ENCODE results near the gene TXNL4A.

TXNL4A gene

DNA sequence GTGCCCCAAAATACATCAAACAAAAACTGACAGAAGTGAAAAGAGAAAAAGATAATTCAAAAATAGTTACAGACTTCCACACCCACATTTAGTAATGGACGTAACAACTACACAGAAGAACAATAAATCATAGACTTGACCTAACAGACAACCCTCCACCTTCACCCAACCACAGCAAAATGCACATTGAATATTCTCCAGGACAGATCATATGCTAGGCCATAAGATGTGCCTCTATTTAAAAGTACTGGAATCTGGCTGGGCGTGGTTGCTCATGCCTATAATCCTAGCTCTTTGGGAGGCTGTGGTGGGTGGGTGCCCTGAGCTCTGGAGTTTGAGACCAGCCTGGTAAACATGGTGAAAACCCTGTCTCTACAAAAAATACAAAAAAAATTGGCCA, 56.9 kb downstream of the TXNL4A start:
- peaks cover 5% of the 10 kb centered on the region; the same call in 1 of the 2 replicates for H3K36me3 ChIP-seq (ENCODE audit: insufficient read depth)
- H3K79me2 ChIP-seq (ENCODE audit: insufficient read depth, low read depth) = peaks cover 2% of the 10 kb centered on the region; the same call in 1 of the 2 replicates
- H2AFZ ChIP-seq (ENCODE audit: low read depth) = no peak overlapping the region
- no peak overlapping the region for H3K4me3 ChIP-seq (IDR thresholded peaks at IDR 0.05; ENCODE audit: insufficient read depth, low read depth, low read length)
- H3K27me3 ChIP-seq (ENCODE audit: insufficient read depth, low read depth) = no peaks in the 10 kb centered on the region
- no peak overlapping the region for H3K9ac ChIP-seq
- H3K4me1 ChIP-seq (ENCODE audit: low read depth, poor library complexity, severe bottlenecking) = no peaks in the 10 kb centered on the region
- TF ChIP-seq, protein P1, sequence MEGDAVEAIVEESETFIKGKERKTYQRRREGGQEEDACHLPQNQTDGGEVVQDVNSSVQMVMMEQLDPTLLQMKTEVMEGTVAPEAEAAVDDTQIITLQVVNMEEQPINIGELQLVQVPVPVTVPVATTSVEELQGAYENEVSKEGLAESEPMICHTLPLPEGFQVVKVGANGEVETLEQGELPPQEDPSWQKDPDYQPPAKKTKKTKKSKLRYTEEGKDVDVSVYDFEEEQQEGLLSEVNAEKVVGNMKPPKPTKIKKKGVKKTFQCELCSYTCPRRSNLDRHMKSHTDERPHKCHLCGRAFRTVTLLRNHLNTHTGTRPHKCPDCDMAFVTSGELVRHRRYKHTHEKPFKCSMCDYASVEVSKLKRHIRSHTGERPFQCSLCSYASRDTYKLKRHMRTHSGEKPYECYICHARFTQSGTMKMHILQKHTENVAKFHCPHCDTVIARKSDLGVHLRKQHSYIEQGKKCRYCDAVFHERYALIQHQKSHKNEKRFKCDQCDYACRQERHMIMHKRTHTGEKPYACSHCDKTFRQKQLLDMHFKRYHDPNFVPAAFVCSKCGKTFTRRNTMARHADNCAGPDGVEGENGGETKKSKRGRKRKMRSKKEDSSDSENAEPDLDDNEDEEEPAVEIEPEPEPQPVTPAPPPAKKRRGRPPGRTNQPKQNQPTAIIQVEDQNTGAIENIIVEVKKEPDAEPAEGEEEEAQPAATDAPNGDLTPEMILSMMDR (conservative IDR thresholded peaks at IDR 0.05; ENCODE audit: low read depth, low read length) = no peak
- no peak overlapping the region for H3K4me2 ChIP-seq
- H3K27ac ChIP-seq = no peak overlapping the region
- H4K20me1 ChIP-seq (ENCODE audit: insufficient read depth) = no peaks in the 10 kb centered on the region

DNA sequence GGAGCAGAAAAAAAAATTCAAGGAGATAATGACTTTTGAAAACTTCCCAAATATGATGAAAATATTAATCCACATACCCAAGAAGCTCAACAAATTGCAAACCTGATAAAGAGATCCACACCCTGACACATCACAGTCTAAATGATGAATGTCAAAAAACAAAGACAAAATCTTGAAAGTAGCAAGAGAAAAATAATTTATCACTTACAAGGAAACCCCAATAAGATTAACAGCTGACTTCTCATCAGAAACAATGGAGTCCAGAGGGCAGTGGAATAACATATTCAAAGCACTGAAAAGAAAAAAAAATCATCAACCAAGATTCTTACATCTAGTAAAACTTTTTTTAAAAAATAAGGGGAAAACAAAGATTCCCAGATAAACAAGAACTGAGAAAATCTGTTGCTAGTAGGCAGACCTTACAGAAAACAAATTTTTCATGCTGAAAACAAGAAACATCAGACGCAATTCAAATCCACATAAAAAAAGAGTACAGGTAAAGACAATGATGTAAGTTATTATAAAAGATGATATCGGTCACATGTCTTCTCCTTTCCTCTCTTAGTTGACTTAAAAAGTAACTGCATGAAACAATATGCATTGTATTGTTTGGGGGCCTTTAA, 58.2 kb downstream of the TXNL4A start:
- Histone ChIP-seq H3K4me2 (no peak overlapping the region), H3K9ac (no peak overlapping the region), H2AFZ (ENCODE audit: low read depth) (no peak overlapping the region), H3K4me3 (IDR thresholded peaks at IDR 0.05; ENCODE audit: insufficient read depth, low read depth, low read length) (no peak overlapping the region), H3K27ac (no peak overlapping the region), H4K20me1 (ENCODE audit: insufficient read depth) (no peaks in the 10 kb centered on the region), H3K4me1 (ENCODE audit: low read depth, poor library complexity, severe bottlenecking) (no peaks in the 10 kb centered on the region), H3K27me3 (ENCODE audit: insufficient read depth, low read depth) (no peaks in the 10 kb centered on the region), H3K36me3 (ENCODE audit: insufficient read depth) (peaks cover 5% of the 10 kb centered on the region; the same call in 1 of the 2 replicates), H3K79me2 (ENCODE audit: insufficient read depth, low read depth) (no peaks in the 10 kb centered on the region; the same call in 1 of the 2 replicates)
- TF ChIP-seq, protein P1 (conservative IDR thresholded peaks at IDR 0.05; ENCODE audit: low read depth, low read length) = no peak

DNA sequence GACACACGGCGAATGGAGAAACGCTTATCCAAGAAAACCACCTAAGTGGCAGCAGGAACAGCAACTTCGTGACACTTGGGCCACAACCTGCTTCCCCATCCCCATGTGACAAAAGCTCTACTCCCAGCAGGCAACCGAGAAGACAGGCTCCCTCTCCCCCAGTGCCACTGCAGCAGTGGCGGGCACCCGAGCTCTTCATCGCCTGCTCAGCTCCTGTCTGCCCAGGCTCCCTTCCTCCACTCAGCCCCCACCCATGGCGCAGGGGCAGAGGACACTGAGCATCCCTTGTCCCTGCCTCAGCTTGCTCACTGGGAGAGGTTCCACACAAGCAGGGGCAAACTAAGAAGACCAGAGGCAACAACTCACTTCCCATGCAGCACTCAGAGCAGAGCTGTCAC, 59.8 kb downstream of the TXNL4A start:
- TF ChIP-seq, protein P1 (conservative IDR thresholded peaks at IDR 0.05; ENCODE audit: low read depth, low read length) = no peak
- Histone ChIP-seq H3K4me1 (ENCODE audit: low read depth, poor library complexity, severe bottlenecking) (no peaks in the 10 kb centered on the region), H3K27ac (no peak overlapping the region), H3K4me3 (IDR thresholded peaks at IDR 0.05; ENCODE audit: insufficient read depth, low read depth, low read length) (no peak overlapping the region), H4K20me1 (ENCODE audit: insufficient read depth) (no peaks in the 10 kb centered on the region), H3K4me2 (no peak overlapping the region), H3K79me2 (ENCODE audit: insufficient read depth, low read depth) (no peaks in the 10 kb centered on the region; the same call in 1 of the 2 replicates), H3K27me3 (ENCODE audit: insufficient read depth, low read depth) (no peaks in the 10 kb centered on the region), H3K9ac (no peak overlapping the region), H3K36me3 (ENCODE audit: insufficient read depth) (peaks cover 5% of the 10 kb centered on the region; the same call in 1 of the 2 replicates), H2AFZ (ENCODE audit: low read depth) (no peak overlapping the region)

DNA sequence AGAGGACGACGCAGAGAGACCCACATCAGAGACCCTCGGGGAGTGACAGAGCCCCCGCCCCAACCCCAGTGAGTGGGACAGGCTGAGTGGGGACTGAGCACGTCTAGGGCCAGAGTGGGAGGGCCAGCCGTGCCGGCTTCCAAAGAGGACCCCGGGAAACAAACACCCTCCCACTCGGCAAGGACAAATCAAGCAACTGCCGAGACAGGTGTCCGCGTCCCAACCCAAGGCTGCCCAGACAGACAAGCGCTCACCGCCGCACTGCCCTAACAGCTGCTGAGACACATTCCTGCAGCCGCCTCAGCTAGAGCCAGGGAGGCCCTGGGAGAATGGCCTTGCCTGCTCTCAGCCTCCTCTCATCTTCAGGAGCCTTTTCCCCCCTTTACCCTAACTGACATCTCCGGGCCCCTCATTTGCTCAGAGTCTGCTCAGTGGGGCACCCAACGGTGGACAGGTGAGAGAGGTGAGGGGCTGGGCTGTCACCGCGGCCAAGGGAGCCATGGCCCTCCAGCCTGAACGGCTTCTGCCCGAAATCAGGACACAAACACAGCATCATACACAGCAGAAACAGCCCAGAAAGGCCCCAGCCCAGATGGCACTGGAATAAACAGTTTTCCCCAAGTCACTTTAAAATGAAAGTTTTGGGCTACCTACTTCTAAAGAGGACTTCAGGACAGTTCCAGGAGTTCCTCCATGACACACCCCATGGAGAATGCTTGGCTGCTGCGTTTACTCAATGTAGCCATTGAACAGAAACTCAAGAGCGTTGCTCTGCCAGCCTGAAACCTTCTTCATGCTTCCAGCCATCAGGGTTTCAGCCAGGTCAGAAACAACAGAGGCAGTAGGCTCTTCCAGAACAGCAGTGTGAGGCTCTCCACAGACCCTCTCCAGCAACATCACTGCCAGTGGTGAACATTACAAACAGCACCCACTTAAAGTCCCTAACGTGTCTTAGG, 60.5 kb downstream of the TXNL4A start:
- Histone ChIP-seq H3K79me2 (ENCODE audit: insufficient read depth, low read depth) (no peaks in the 10 kb centered on the region; the same call in 1 of the 2 replicates), H3K27me3 (ENCODE audit: insufficient read depth, low read depth) (no peaks in the 10 kb centered on the region), H3K36me3 (ENCODE audit: insufficient read depth) (peaks cover 5% of the 10 kb centered on the region; the same call in 1 of the 2 replicates), H3K27ac (no peak overlapping the region), H3K4me3 (IDR thresholded peaks at IDR 0.05; ENCODE audit: insufficient read depth, low read depth, low read length) (no peak overlapping the region), H3K4me1 (ENCODE audit: low read depth, poor library complexity, severe bottlenecking) (no peaks in the 10 kb centered on the region), H3K4me2 (no peak overlapping the region), H2AFZ (ENCODE audit: low read depth) (no peak overlapping the region), H3K9ac (no peak overlapping the region), H4K20me1 (ENCODE audit: insufficient read depth) (no peaks in the 10 kb centered on the region)
- TF ChIP-seq, protein P1 (conservative IDR thresholded peaks at IDR 0.05; ENCODE audit: low read depth, low read length) = no peak
